ENCODE results near the gene TRIM49B.
"Not testable (repeated sequence)": the region's sequence is repeated elsewhere in the genome, so short reads cannot be mapped to it uniquely, and the experiment has no call there.

- TF ChIP-seq ARNT (IDR thresholded peaks at IDR 0.05); CTBP1 (IDR thresholded peaks at IDR 0.05; ENCODE audit: borderline replicate concordance); SUZ12 (IDR thresholded peaks at IDR 0.05): not testable (repeated sequence)
These were observed 44.8 kb upstream of the TRIM49B start, which contains the start of gene TRIM51G for GRCh38 chr11:48983785-48984184.
